HEK293 (cell line): ENCODE data around the gene SAP25.

Experiments
- CTCF ChIA-PET: fragments of 350-600 bp; formaldehyde crosslinking; extraction: SDS; loops from one replicate; lab custom pipeline; 2021; ENCODE audit warnings: antibody characterized with exemption; lab: Yijun Ruan, JAX
- POLR2A ChIA-PET: fragments of 300-600 bp; formaldehyde crosslinking; extraction: SDS; loops from one replicate; lab custom pipeline; 2020; ENCODE audit warnings: antibody characterized with exemption, inconsistent platforms; lab: Yijun Ruan, JAX
- H3K27ac ChIP-seq: fragments of 200-500 bp; sonication (Bioruptor generic); 2 replicates; pipeline ENCODE4 v1.5.1; 2014; ENCODE audit warnings: low read depth, low read length, control low read depth, inconsistent platforms; ENCODE audit errors: extremely low read depth
- H3K36me3 ChIP-seq, 2 experiments: fragments of 200-500 bp in 1 of 2; sonication (Bioruptor generic) in 1 of 2; 1 replicate in 1 of 2; 2 replicates in 1 of 2; pipeline ENCODE4 v1.5.1; 2014 to 2017; ENCODE audit warnings: inconsistent platforms in 2 of 2, low read length in 2 of 2; ENCODE audit not compliant: control insufficient read depth in 2 of 2, insufficient read depth in 1 of 2
- H3K4me1 ChIP-seq: fragments of 200-500 bp; sonication (Bioruptor generic); 2 replicates; pipeline ENCODE4 v1.5.1; 2014; ENCODE audit warnings: mild to moderate bottlenecking, low read length, inconsistent platforms; ENCODE audit not compliant: control insufficient read depth, insufficient read depth
- H3K4me3 ChIP-seq: 2 replicates; pipeline ENCODE4 v1.5.1; 2011; ENCODE audit warnings: low read depth, mild to moderate bottlenecking, control low read depth, low read length, moderate library complexity
- H3K9me3 ChIP-seq: fragments of 200-500 bp; sonication (Bioruptor generic); 2 replicates; pipeline ENCODE4 v1.5.1; 2014; ENCODE audit warnings: low read depth, low read length, inconsistent platforms; ENCODE audit not compliant: control insufficient read depth, insufficient read depth
- EGR2 ChIP-seq: fragments of 450-650 bp; formaldehyde crosslinking; IDR thresholded peaks from 2 replicates; pipeline ENCODE4 v1.5.1; 2016; ENCODE audit warnings: low read depth, missing biosample characterization, missing genetic modification characterization
- HOXD13 ChIP-seq: sonication (generic); formaldehyde crosslinking; IDR thresholded peaks from 2 replicates; pipeline ENCODE4 v1.8.0; 2022; ENCODE audit warnings: missing genetic modification reagents, borderline replicate concordance
- KLF7 ChIP-seq: fragments of 450-650 bp; formaldehyde crosslinking; IDR thresholded peaks from 2 replicates; pipeline ENCODE4 v1.5.1; 2016; ENCODE audit warnings: missing biosample characterization, missing genetic modification characterization, borderline replicate concordance
- KLF8 ChIP-seq: fragments of 450-650 bp; formaldehyde crosslinking; IDR thresholded peaks from 2 replicates; pipeline ENCODE4 v1.5.1; 2016; ENCODE audit warnings: missing biosample characterization, missing genetic modification characterization
- MEIS1 ChIP-seq: sonication (generic); formaldehyde crosslinking; IDR thresholded peaks from 2 replicates; pipeline ENCODE4 v1.8.1; 2022; ENCODE audit warnings: missing genetic modification reagents, mild to moderate bottlenecking, borderline replicate concordance
- MYNN ChIP-seq: fragments of 450-650 bp; formaldehyde crosslinking; IDR thresholded peaks from 2 replicates; pipeline ENCODE4 v1.5.1; 2016; ENCODE audit warnings: missing biosample characterization, missing genetic modification characterization, borderline replicate concordance
- OVOL3 ChIP-seq: fragments of 450-650 bp; formaldehyde crosslinking; IDR thresholded peaks from 2 replicates; pipeline ENCODE4 v1.5.1; 2016; ENCODE audit warnings: missing biosample characterization, missing genetic modification characterization
- PATZ1 ChIP-seq: fragments of 450-650 bp; formaldehyde crosslinking; IDR thresholded peaks from 2 replicates; pipeline ENCODE4 v1.5.1; 2016; ENCODE audit warnings: missing biosample characterization, missing genetic modification characterization
- PBX3 ChIP-seq: sonication (generic); formaldehyde crosslinking; IDR thresholded peaks from 2 replicates; pipeline ENCODE4 v1.8.1; 2022; ENCODE audit warnings: mild to moderate bottlenecking, moderate library complexity, missing genetic modification reagents
- PRDM1 ChIP-seq: fragments of 450-650 bp; formaldehyde crosslinking; IDR thresholded peaks from 2 replicates; pipeline ENCODE4; 2016; ENCODE audit warnings: missing biosample characterization, missing genetic modification characterization
- REPIN1 ChIP-seq: fragments of 450-650 bp; formaldehyde crosslinking; IDR thresholded peaks from 2 replicates; pipeline ENCODE4 v1.5.1; 2017; ENCODE audit warnings: missing biosample characterization, missing genetic modification characterization, low read depth
- WT1 ChIP-seq: fragments of 450-650 bp; formaldehyde crosslinking; IDR thresholded peaks from 2 replicates; pipeline ENCODE4 v1.5.1; 2016; ENCODE audit warnings: missing biosample characterization, missing genetic modification characterization
- ZBTB21 ChIP-seq: fragments of 450-650 bp; formaldehyde crosslinking; IDR thresholded peaks from 2 replicates; pipeline ENCODE4 v1.5.1; 2017; ENCODE audit warnings: missing biosample characterization, missing genetic modification characterization
- ZBTB8A ChIP-seq: fragments of 450-650 bp; formaldehyde crosslinking; IDR thresholded peaks from 2 replicates; pipeline ENCODE4 v1.5.1; 2016; ENCODE audit warnings: missing biosample characterization, missing genetic modification characterization
- ZFHX2 ChIP-seq: fragments of 450-650 bp; formaldehyde crosslinking; conservative IDR thresholded peaks from 2 replicates; pipeline ENCODE4 v1.5.1; 2016; ENCODE audit warnings: missing biosample characterization, missing genetic modification characterization
- ZFP37 ChIP-seq: fragments of 450-650 bp; formaldehyde crosslinking; IDR thresholded peaks from 2 replicates; pipeline ENCODE4 v1.5.1; 2016; ENCODE audit warnings: missing biosample characterization, missing genetic modification characterization
- ZNF140 ChIP-seq: fragments of 450-650 bp; formaldehyde crosslinking; IDR thresholded peaks from 2 replicates; pipeline ENCODE4 v1.5.1; 2016; ENCODE audit warnings: missing biosample characterization, missing genetic modification characterization
- ZNF2 ChIP-seq: fragments of 450-650 bp; formaldehyde crosslinking; IDR thresholded peaks from 2 replicates; pipeline ENCODE4 v1.5.1; 2016; ENCODE audit warnings: missing biosample characterization, missing genetic modification characterization
- ZNF24 ChIP-seq: fragments of 450-650 bp; formaldehyde crosslinking; IDR thresholded peaks from 2 replicates; pipeline ENCODE4 v1.5.1; 2016; ENCODE audit warnings: missing biosample characterization, missing genetic modification characterization
- ZNF292 ChIP-seq: fragments of 450-650 bp; formaldehyde crosslinking; IDR thresholded peaks from 2 replicates; pipeline ENCODE4 v1.5.1; 2016; ENCODE audit warnings: low read depth, missing biosample characterization, missing genetic modification characterization, borderline replicate concordance
- ZNF341 ChIP-seq: fragments of 450-650 bp; formaldehyde crosslinking; IDR thresholded peaks from 2 replicates; pipeline ENCODE4; 2016; ENCODE audit warnings: low read depth, missing biosample characterization, missing genetic modification characterization
- ZNF366 ChIP-seq: fragments of 450-650 bp; formaldehyde crosslinking; conservative IDR thresholded peaks from 2 replicates; pipeline ENCODE4 v1.5.1; 2016; ENCODE audit warnings: missing biosample characterization, missing genetic modification characterization
- ZNF37A ChIP-seq: fragments of 450-650 bp; IDR thresholded peaks from 2 replicates; pipeline ENCODE4 v1.5.1; 2018; ENCODE audit warnings: missing biosample characterization, missing genetic modification characterization
- ZNF664 ChIP-seq: fragments of 450-650 bp; formaldehyde crosslinking; IDR thresholded peaks from 2 replicates; pipeline ENCODE4 v1.5.1; 2016; ENCODE audit warnings: missing biosample characterization, missing genetic modification characterization
- ZNF76 ChIP-seq: fragments of 450-650 bp; formaldehyde crosslinking; IDR thresholded peaks from 2 replicates; pipeline ENCODE4; 2016; ENCODE audit warnings: low read depth, missing biosample characterization, missing genetic modification characterization, borderline replicate concordance
- ZNF785 ChIP-seq: fragments of 450-650 bp; formaldehyde crosslinking; IDR thresholded peaks from 2 replicates; pipeline ENCODE4 v1.5.1; 2016; ENCODE audit warnings: missing biosample characterization, missing genetic modification characterization
- ZNF837 ChIP-seq: fragments of 450-650 bp; formaldehyde crosslinking; IDR thresholded peaks from 2 replicates; pipeline ENCODE4 v1.5.1; 2016; ENCODE audit warnings: missing biosample characterization, missing genetic modification characterization
- ZSCAN23 ChIP-seq: fragments of 450-650 bp; formaldehyde crosslinking; IDR thresholded peaks from 2 replicates; pipeline ENCODE4 v1.5.1; 2016; ENCODE audit warnings: missing biosample characterization, missing genetic modification characterization
- ZSCAN4 ChIP-seq: fragments of 450-650 bp; formaldehyde crosslinking; IDR thresholded peaks from 2 replicates; pipeline ENCODE4 v1.5.1; 2017; ENCODE audit warnings: missing biosample characterization, missing genetic modification characterization
- ZSCAN5A ChIP-seq: fragments of 450-650 bp; formaldehyde crosslinking; IDR thresholded peaks from 2 replicates; pipeline ENCODE4 v1.5.1; 2016; ENCODE audit warnings: missing biosample characterization, missing genetic modification characterization

Gene SAP25

GRCh38 chr7:100539436-100540006 is 34.2 kb downstream of the SAP25 start:
- H3K4me3 ChIP-seq = peak overlapping the region; percentile 79
- peaks cover 8% of the 10 kb centered on the region; the same call in 1 of the 2 replicates for H3K4me1 ChIP-seq
- CTCF ChIA-PET = interaction anchor here (0.5 to 1.1 kb wide), 2 partner anchors 47 to 74 kb away, joined by 3 read pairs; partner anchors contain the start of genes FBXO24 and LRCH4
- POLR2A ChIA-PET = interaction anchor here (0.6 to 1.8 kb wide), 9 partner anchors 11 to 350 kb away, joined by 3 to 16 read pairs (median 5); partner anchors contain the start of genes FBXO24, LRCH4, MEPCE and SRRT
- no peaks in the 10 kb centered on the region for H3K9me3 ChIP-seq
- peak overlapping the region; percentile 34; the same call in 1 of the 2 replicates for H3K27ac ChIP-seq
- no peak for TF ChIP-seq OVOL3 (tag by site-specific recombination)
- 0 out of 2 replicates have a peak, but pooled peaks have one; percentile 3 for TF ChIP-seq ZFP37 (tag by site-specific recombination)
- TF ChIP-seq ZBTB8A (tag by site-specific recombination) = peak; percentile 7
- TF ChIP-seq KLF7 (tag by site-specific recombination) = 0 out of 2 replicates have a peak, but pooled peaks have one; percentile 26
- no peak for TF ChIP-seq ZNF292
- peak; percentile 5; the same call in 1 of the 2 replicates for TF ChIP-seq PATZ1 (tag by site-specific recombination)
- TF ChIP-seq ZNF366 (tag by site-specific recombination) = 0 out of 2 replicates have a peak, but pooled peaks have one; percentile 12
- no peak for TF ChIP-seq PBX3
- TF ChIP-seq ZSCAN5A = 0 out of 2 replicates have a peak, but pooled peaks have one; percentile 60
- no peak for TF ChIP-seq ZNF837
- peak; percentile 93 for TF ChIP-seq ZNF341
- TF ChIP-seq PRDM1 = peak; percentile 97
- TF ChIP-seq ZNF785 (tag by site-specific recombination) = 0 out of 2 replicates have a peak, but pooled peaks have one; percentile 49
- TF ChIP-seq HOXD13 = no peak
- TF ChIP-seq MYNN (tag by site-specific recombination) = 0 out of 2 replicates have a peak, but pooled peaks have one; percentile 16
- 0 out of 2 replicates have a peak, but pooled peaks have one; percentile 4 for TF ChIP-seq ZNF76
- TF ChIP-seq, all 188 proteins: peak for 11
- no peaks in the 10 kb centered on the region for H3K36me3 ChIP-seq

- Histone ChIP-seq H3K36me3 (no peaks in the 10 kb centered on the region), H3K27ac (peak within 1 kb of the TSS; percentile 34; the same call in 1 of the 2 replicates), H3K4me1 (peaks cover 3% of the 10 kb centered on the region; the same call in 1 of the 2 replicates), H3K9me3 (no peaks in the 10 kb centered on the region), H3K4me3 (peak within 1 kb of the TSS; percentile 79)
- ChIA-PET POLR2A (interaction anchor here (0.6 to 1.8 kb wide), 14 partner anchors 12 to 351 kb away, joined by 3 to 16 read pairs (median 4); partner anchors contain the start of genes FBXO24, LRCH4, MEPCE and PPP1R35), CTCF (interaction anchor here (0.6 to 1.1 kb wide), 4 partner anchors 21 to 70 kb away, joined by 3 read pairs; partner anchors contain the start of genes FBXO24 and LRCH4)
- TF ChIP-seq ZBTB21 (peak; percentile 92), EGR2 (tag by site-specific recombination) (peak; percentile 100), KLF8 (tag by site-specific recombination) (peak; percentile 94), ZSCAN4 (tag by site-specific recombination) (no peak), ZNF2 (peak; percentile 75), WT1 (tag by site-specific recombination) (peak; percentile 78), ZFHX2 (tag by site-specific recombination) (peak; percentile 100), ZSCAN23 (tag by site-specific recombination) (no peak; the same call in 1 of the 2 replicates), MEIS1 (no peak), ZNF37A (tag by site-specific recombination) (no peak), ZNF664 (tag by site-specific recombination) (no peak), REPIN1 (tag by site-specific recombination) (no peak), ZNF24 (tag by site-specific recombination) (0 out of 2 replicates have a peak, but pooled peaks have one; percentile 61), ZNF140 (tag by site-specific recombination) (no peak)
These were observed 34.9 kb downstream of the SAP25 start, which contains the start of gene AGFG2 for GRCh38 chr7:100538654-100539435. Gene AGFG2, plus strand, starts transcription at chr7:100539203. Its CDS starts 144 bp downstream, at chr7:100539347.
